HepG2 (cell line): Measurements from ENCODE around the gene SYNJ2. TPM values are rescaled to one million over a fixed set of nuclear protein-coding genes. Genes with fewer than 3 reads are reported as not detected.

Experiments used
- CCDC6 ChIP-seq: sonication (generic); formaldehyde crosslinking; IDR thresholded peaks from 2 replicates; pipeline ENCODE4 v1.8.1; 2022; ENCODE audit warnings: mild to moderate bottlenecking, missing genetic modification reagents, moderate library complexity
- DPF2 ChIP-seq: sonication (generic); formaldehyde crosslinking; IDR thresholded peaks from 2 replicates; pipeline ENCODE4 v1.4.0; 2020; ENCODE audit warnings: mild to moderate bottlenecking, low read depth, missing genetic modification reagents, borderline replicate concordance
- DRAP1 ChIP-seq: IDR thresholded peaks from 2 replicates; pipeline ENCODE4 v1.6.1; 2016; ENCODE audit warnings: missing genetic modification reagents, missing compliant biosample characterization
- EED ChIP-seq: sonication (generic); formaldehyde crosslinking; IDR thresholded peaks from 2 replicates; pipeline ENCODE4 v1.5.0; 2020; ENCODE audit warnings: mild to moderate bottlenecking, missing genetic modification reagents
- GABPB1 ChIP-seq: IDR thresholded peaks from 2 replicates; pipeline ENCODE4 v1.6.1; 2016; ENCODE audit warnings: mild to moderate bottlenecking, missing genetic modification reagents, moderate library complexity, missing compliant biosample characterization
- HOXA3 ChIP-seq: sonication (generic); formaldehyde crosslinking; IDR thresholded peaks from 2 replicates; pipeline ENCODE4 v1.5.0; 2020; ENCODE audit warnings: missing genetic modification reagents
- ISL2 ChIP-seq: sonication (generic); formaldehyde crosslinking; IDR thresholded peaks from 2 replicates; pipeline ENCODE4 v1.5.0; 2020; ENCODE audit warnings: missing genetic modification reagents
- KLF12 ChIP-seq: sonication (generic); formaldehyde crosslinking; IDR thresholded peaks from 2 replicates; pipeline ENCODE4 v1.4.0; 2020; ENCODE audit warnings: missing genetic modification reagents, borderline replicate concordance
- MEIS2 ChIP-seq: sonication (generic); formaldehyde crosslinking; IDR thresholded peaks from 2 replicates; pipeline ENCODE4 v1.9.0; 2021; ENCODE audit warnings: mild to moderate bottlenecking, missing genetic modification reagents
- MIXL1 ChIP-seq: IDR thresholded peaks from 2 replicates; pipeline ENCODE4 v1.6.1; 2016
- RAD51 ChIP-seq: fragments of 450-650 bp; IDR thresholded peaks from 2 replicates; pipeline ENCODE4 v1.6.1; 2016; ENCODE audit warnings: borderline replicate concordance
- ZBTB3 ChIP-seq: sonication (generic); formaldehyde crosslinking; IDR thresholded peaks from 2 replicates; pipeline ENCODE4 v1.4.0; 2020; ENCODE audit warnings: low read depth, mild to moderate bottlenecking, moderate library complexity, missing genetic modification reagents, borderline replicate concordance
- ZNF160 ChIP-seq: sonication (generic); formaldehyde crosslinking; IDR thresholded peaks from 2 replicates; pipeline ENCODE4 v1.8.0; 2022; ENCODE audit warnings: mild to moderate bottlenecking, inconsistent platforms, missing genetic modification reagents
- ZNF407 ChIP-seq: sonication (generic); formaldehyde crosslinking; IDR thresholded peaks from one replicate; pipeline ENCODE4 v1.5.1; 2020; ENCODE audit warnings: mild to moderate bottlenecking, missing genetic modification reagents; ENCODE audit errors: not compliant biosample characterization
- ZNF446 ChIP-seq: sonication (generic); formaldehyde crosslinking; IDR thresholded peaks from 2 replicates; pipeline ENCODE4 v1.5.0; 2020; ENCODE audit warnings: mild to moderate bottlenecking, missing genetic modification reagents
- ZNF607 ChIP-seq: sonication (generic); formaldehyde crosslinking; IDR thresholded peaks from 2 replicates; pipeline ENCODE4 v1.5.1; 2020; ENCODE audit warnings: missing genetic modification reagents, mild to moderate bottlenecking, borderline replicate concordance
- ZNF614 ChIP-seq: IDR thresholded peaks from 2 replicates; pipeline ENCODE4 v1.6.1; 2018; ENCODE audit warnings: missing biosample characterization, missing genetic modification reagents, inconsistent platforms, borderline replicate concordance
- ZNF788 ChIP-seq: sonication (generic); formaldehyde crosslinking; IDR thresholded peaks from 2 replicates; pipeline ENCODE4 v1.5.0; 2020; ENCODE audit warnings: mild to moderate bottlenecking, missing genetic modification reagents, borderline replicate concordance
- polyA plus RNA-seq, 8 experiments: library from polyadenylated mRNA; depleted of rRNA in 3 of 8; stranded (reverse) in 7 of 8; unstranded in 1 of 8; fragments of >200 nt; fragmentation: Illumina TruSeq in 4 of 8; extraction: Trizol in 4 of 8; gene quantifications; 2 replicates each; pipeline versions ENCODE4 v1.2.1 to v1.2.3, GENCODE V29; 2011 to 2016; ENCODE audit warnings: low read depth in 4 of 8, missing spikeins in 1 of 8, mixed read lengths in 1 of 8; ENCODE audit not compliant: insufficient read depth in 1 of 8
- total RNA-seq, 5 experiments: library from RNA; depleted of rRNA; stranded (reverse); fragments of >200 nt; fragmentation: Illumina TruSeq; extraction: Trizol; gene quantifications; 2 replicates each; pipeline ENCODE4 v1.2.3, GENCODE V29; 2016; ENCODE audit warnings: low read depth in 1 of 5
- TF ChIP-seq, protein P1 (sequence below): sonication (generic); formaldehyde crosslinking; conservative IDR thresholded peaks from 2 replicates; pipeline ENCODE4 v1.4.0; 2020; ENCODE audit warnings: missing genetic modification reagents
- TF ChIP-seq, protein P2 (sequence below): IDR thresholded peaks from 2 replicates; pipeline ENCODE4 v1.6.1; 2018; ENCODE audit warnings: missing genetic modification reagents

Gene SYNJ2
- total and polyA plus RNA-seq, 2 of the 13 experiments (the other 11 are each of a cell fraction or from before 2014, with no cell fraction given), result 39.1 to 57.6 TPM

GRCh38 chr6:158014505-158015187, 33.0 kb downstream of the SYNJ2 start (continued):
- TF ChIP-seq GABPB1 (peak; percentile 84), ZNF160 (no peak), DPF2 (CRISPR knock-in tag) (peak; percentile 88; the same call in 1 of the 2 replicates), EED (peak; percentile 90; the same call in 1 of the 2 replicates), ZNF407 (CRISPR knock-in tag) (peak; percentile 61), CCDC6 (CRISPR knock-in tag) (peak; percentile 78), MEIS2 (CRISPR knock-in tag) (peak; percentile 89), ZNF788 (CRISPR knock-in tag) (peak; percentile 34; the same call in 1 of the 2 replicates), RAD51 (no peak), ISL2 (CRISPR knock-in tag) (peak; percentile 79; the same call in 1 of the 2 replicates), MIXL1 (CRISPR knock-in tag) (peak; percentile 80), HOXA3 (CRISPR knock-in tag) (peak; percentile 86), ZNF614 (peak; percentile 75; the same call in 1 of the 2 replicates), ZNF607 (CRISPR knock-in tag) (peak; percentile 78; the same call in 1 of the 2 replicates), ZBTB3 (CRISPR knock-in tag) (0 out of 2 replicates have a peak, but pooled peaks have one; percentile 11), ZNF446 (no peak), KLF12 (CRISPR knock-in tag) (no peak), DRAP1 (peak; percentile 51)
- TF ChIP-seq, protein P1, sequence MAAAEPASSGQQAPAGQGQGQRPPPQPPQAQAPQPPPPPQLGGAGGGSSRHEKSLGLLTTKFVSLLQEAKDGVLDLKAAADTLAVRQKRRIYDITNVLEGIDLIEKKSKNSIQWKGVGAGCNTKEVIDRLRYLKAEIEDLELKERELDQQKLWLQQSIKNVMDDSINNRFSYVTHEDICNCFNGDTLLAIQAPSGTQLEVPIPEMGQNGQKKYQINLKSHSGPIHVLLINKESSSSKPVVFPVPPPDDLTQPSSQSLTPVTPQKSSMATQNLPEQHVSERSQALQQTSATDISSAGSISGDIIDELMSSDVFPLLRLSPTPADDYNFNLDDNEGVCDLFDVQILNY, result no peak
- TF ChIP-seq, protein P2, sequence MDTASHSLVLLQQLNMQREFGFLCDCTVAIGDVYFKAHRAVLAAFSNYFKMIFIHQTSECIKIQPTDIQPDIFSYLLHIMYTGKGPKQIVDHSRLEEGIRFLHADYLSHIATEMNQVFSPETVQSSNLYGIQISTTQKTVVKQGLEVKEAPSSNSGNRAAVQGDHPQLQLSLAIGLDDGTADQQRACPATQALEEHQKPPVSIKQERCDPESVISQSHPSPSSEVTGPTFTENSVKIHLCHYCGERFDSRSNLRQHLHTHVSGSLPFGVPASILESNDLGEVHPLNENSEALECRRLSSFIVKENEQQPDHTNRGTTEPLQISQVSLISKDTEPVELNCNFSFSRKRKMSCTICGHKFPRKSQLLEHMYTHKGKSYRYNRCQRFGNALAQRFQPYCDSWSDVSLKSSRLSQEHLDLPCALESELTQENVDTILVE (CRISPR knock-in tag), result no peak; the same call in none of the 2 replicates
